Measurements from ENCODE around the gene SCRN1.
"Not testable (repeated sequence)": the region's sequence is repeated elsewhere in the genome, so short reads cannot be mapped to it uniquely, and the experiment has no call there.

The SCRN1 gene

DNA sequence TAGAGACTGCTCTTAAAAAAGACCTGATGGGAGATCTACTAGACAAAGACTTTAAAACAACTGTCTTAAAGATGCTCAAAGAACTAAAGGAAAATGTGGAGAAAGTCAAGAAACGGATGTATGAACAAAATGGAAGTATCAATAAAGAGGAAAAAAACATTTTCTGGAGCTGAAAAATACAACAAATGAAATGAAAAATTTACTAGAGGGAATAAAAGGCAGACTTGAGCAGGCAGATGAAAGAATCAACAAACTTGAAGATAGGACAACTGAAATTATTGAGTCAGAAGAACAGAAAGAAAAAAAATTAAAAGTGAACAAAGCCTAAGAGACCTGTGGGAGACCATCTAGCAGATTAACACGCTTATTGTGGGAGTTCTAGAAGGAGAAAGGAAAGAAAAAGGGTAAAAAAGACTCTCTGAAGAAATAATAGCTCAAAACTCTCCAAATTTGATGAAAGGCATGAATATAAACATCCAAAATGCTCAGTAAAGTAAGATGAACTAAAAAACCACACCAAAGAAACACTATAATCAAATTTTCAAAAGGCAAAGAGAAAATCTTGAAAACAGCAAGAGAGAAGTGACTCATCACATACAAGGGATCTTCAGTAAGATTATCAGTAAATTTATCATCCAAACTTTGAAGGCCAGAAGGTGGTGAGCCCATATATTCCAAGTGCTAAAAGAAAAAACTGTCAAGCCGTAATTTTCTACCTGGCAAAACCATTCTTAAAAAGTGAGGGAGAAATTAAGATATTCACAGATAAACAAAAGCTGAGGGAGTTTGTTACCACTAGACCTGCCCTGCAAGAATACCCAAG lies 83.2 kb downstream of the SCRN1 start:
- H3K27me3 ChIP-seq (ENCODE audit: insufficient read depth, low read length): no peaks in the 10 kb centered on the region
- H3K9ac ChIP-seq (ENCODE audit: low read depth, low read length): no peak overlapping the region
- no peak overlapping the region for H3K4me3 ChIP-seq (ENCODE audit: low read length)
- no peaks in the 10 kb centered on the region for H3K4me1 ChIP-seq (ENCODE audit: insufficient read depth, low read length)
- H3K36me3 ChIP-seq (ENCODE audit: insufficient read depth, low read length): peaks cover 36% of the 10 kb centered on the region
- peaks cover 22% of the 10 kb centered on the region for H3K9me3 ChIP-seq (ENCODE audit: insufficient read depth, low read depth, low read length)
- H3K27ac ChIP-seq (ENCODE audit: low read depth, low read length): no peak overlapping the region
- 90% methylated on average over 3 of the region's 3 CpGs for WGBS

DNA sequence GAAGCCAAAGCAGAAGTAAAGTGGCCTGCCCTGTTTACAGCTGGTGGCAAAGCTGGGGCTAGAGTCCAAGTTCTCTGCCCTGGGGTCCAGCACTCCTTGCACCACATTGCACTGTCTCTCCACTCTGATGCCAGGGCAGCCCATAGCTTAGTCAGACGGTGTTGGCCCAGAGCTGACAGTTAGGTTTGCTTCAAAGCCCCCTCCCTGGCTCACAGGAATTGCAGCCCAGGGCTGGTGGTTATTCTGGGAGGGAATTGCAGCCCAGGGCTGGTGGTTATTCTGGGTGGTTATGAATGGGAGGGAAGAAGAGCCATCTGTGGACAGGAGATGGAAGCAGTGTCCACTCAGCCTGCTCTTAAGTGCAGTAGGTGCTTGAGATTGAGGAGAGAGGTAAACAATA lies 88.9 kb downstream of the SCRN1 start:
- Histone ChIP-seq H3K9ac (ENCODE audit: low read depth, low read length) (no peak overlapping the region), H3K27me3 (ENCODE audit: insufficient read depth, low read length) (no peaks in the 10 kb centered on the region), H3K4me3 (ENCODE audit: low read length) (no peak overlapping the region), H3K9me3 (ENCODE audit: insufficient read depth, low read depth, low read length) (peaks cover 18% of the 10 kb centered on the region), H3K27ac (ENCODE audit: low read depth, low read length) (no peak overlapping the region), H3K36me3 (ENCODE audit: insufficient read depth, low read length) (peaks cover 28% of the 10 kb centered on the region), H3K4me1 (ENCODE audit: insufficient read depth, low read length) (no peaks in the 10 kb centered on the region)
- 77% methylated on average over 1 of the region's 1 CpG for WGBS

DNA sequence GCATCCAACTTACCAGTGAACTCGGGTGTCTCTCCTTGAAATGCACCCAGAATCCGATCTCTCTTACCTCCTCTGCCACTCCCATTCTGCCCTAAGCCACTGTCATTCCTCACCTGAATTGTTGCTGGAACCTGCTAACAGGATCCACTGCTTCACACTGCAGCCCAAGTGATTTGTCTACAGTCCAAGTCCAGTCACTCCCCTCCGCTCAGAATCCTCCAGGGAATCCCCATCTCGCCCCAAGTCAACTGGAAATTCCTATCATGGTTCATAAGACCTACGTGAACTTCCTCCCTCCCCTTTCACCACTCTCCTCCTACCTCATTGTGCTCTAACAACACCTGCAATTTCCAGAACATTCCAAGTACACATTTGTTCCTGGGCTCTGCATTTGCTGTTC lies 91.3 kb downstream of the SCRN1 start:
- Histone ChIP-seq H3K27ac (ENCODE audit: low read depth, low read length) (no peak overlapping the region), H3K4me1 (ENCODE audit: insufficient read depth, low read length) (no peaks in the 10 kb centered on the region), H3K4me3 (ENCODE audit: low read length) (no peak overlapping the region), H3K9me3 (ENCODE audit: insufficient read depth, low read depth, low read length) (peaks cover 8% of the 10 kb centered on the region), H3K27me3 (ENCODE audit: insufficient read depth, low read length) (no peaks in the 10 kb centered on the region), H3K36me3 (ENCODE audit: insufficient read depth, low read length) (0 out of 2 replicates have a peak, but pooled peaks cover 8% of the 10 kb centered on the region), H3K9ac (ENCODE audit: low read depth, low read length) (no peak overlapping the region)
- WGBS: 73% methylated on average over 5 of the region's 5 CpGs

- no peaks in the 10 kb centered on the region for H3K27me3 ChIP-seq (ENCODE audit: insufficient read depth, low read length)
- peaks cover 8% of the 10 kb centered on the region for H3K9me3 ChIP-seq (ENCODE audit: insufficient read depth, low read depth, low read length)
- H3K9ac ChIP-seq (ENCODE audit: low read depth, low read length): no peak overlapping the region
- WGBS: 100% methylated on average over 2 of the region's 2 CpGs
- H3K27ac ChIP-seq (ENCODE audit: low read depth, low read length): no peak overlapping the region
- H3K4me3 ChIP-seq (ENCODE audit: low read length): no peak overlapping the region
- H3K4me1 ChIP-seq (ENCODE audit: insufficient read depth, low read length): no peaks in the 10 kb centered on the region
- H3K36me3 ChIP-seq (ENCODE audit: insufficient read depth, low read length): 0 out of 2 replicates have a peak, but pooled peaks cover 8% of the 10 kb centered on the region
These were observed 92.8 kb downstream of the SCRN1 start for GRCh38 chr7:29896685-29897411.

DNA sequence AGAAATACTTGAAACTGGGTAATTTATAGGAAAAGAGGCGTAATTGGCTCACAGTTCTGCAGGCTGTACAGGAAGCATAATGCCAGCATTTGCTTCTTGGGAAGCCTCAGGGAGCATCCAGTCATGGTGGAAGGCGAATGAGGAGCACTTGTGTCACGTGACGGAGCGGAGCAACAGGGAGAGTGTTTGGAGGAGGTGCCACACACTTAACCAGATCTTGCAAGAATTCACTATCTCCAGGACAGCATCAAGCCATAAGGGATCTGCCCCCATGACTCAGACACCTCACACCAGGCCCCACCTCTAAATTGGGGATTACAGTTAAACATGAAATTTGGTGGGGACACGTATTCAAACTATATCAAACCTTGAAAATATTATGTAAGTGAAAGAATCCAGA lies 94.0 kb downstream of the SCRN1 start:
- H3K9me3 ChIP-seq (ENCODE audit: insufficient read depth, low read depth, low read length): peaks cover 8% of the 10 kb centered on the region
- 0 out of 2 replicates have a peak, but pooled peaks cover 8% of the 10 kb centered on the region for H3K36me3 ChIP-seq (ENCODE audit: insufficient read depth, low read length)
- no peak overlapping the region for H3K4me3 ChIP-seq (ENCODE audit: low read length)
- no peaks in the 10 kb centered on the region for H3K27me3 ChIP-seq (ENCODE audit: insufficient read depth, low read length)
- H3K27ac ChIP-seq (ENCODE audit: low read depth, low read length): no peak overlapping the region
- H3K4me1 ChIP-seq (ENCODE audit: insufficient read depth, low read length): no peaks in the 10 kb centered on the region
- no peak overlapping the region for H3K9ac ChIP-seq (ENCODE audit: low read depth, low read length)
- 91% methylated on average over 5 of the region's 6 CpGs for WGBS

- no peak overlapping the region for H3K9ac ChIP-seq (ENCODE audit: low read depth, low read length)
- no peaks in the 10 kb centered on the region for H3K4me1 ChIP-seq (ENCODE audit: insufficient read depth, low read length)
- WGBS: 97% methylated on average over 2 of the region's 2 CpGs
These were observed 95.3 kb downstream of the SCRN1 start for GRCh38 chr7:29894256-29894655.

GRCh38 chr7:29893351-29893965 lies 96.1 kb downstream of the SCRN1 start:
- WGBS: 89% methylated on average over 6 of the region's 6 CpGs
- Histone ChIP-seq H3K27me3 (ENCODE audit: insufficient read depth, low read length) (no peaks in the 10 kb centered on the region), H3K36me3 (ENCODE audit: insufficient read depth, low read length) (peaks cover 20% of the 10 kb centered on the region), H3K4me3 (ENCODE audit: low read length) (no peak overlapping the region), H3K9ac (ENCODE audit: low read depth, low read length) (no peak overlapping the region), H3K4me1 (ENCODE audit: insufficient read depth, low read length) (no peaks in the 10 kb centered on the region), H3K27ac (ENCODE audit: low read depth, low read length) (no peak overlapping the region), H3K9me3 (ENCODE audit: insufficient read depth, low read depth, low read length) (peaks cover 8% of the 10 kb centered on the region)

More at GRCh38 chr7:29894256-29894655, 95.3 kb downstream of the SCRN1 start:
- Histone ChIP-seq H3K9me3 (ENCODE audit: insufficient read depth, low read depth, low read length) (peaks cover 8% of the 10 kb centered on the region), H3K27me3 (ENCODE audit: insufficient read depth, low read length) (no peaks in the 10 kb centered on the region), H3K36me3 (ENCODE audit: insufficient read depth, low read length) (peaks cover 16% of the 10 kb centered on the region), H3K4me3 (ENCODE audit: low read length) (no peak overlapping the region), H3K27ac (ENCODE audit: low read depth, low read length) (no peak overlapping the region)

- Histone ChIP-seq H3K9me3 (ENCODE audit: insufficient read depth, low read depth, low read length) (peaks cover 8% of the 10 kb centered on the region), H3K4me3 (ENCODE audit: low read length) (no peak overlapping the region), H3K4me1 (ENCODE audit: insufficient read depth, low read length) (no peaks in the 10 kb centered on the region), H3K36me3 (ENCODE audit: insufficient read depth, low read length) (peaks cover 19% of the 10 kb centered on the region), H3K27ac (ENCODE audit: low read depth, low read length) (no peak overlapping the region), H3K9ac (ENCODE audit: low read depth, low read length) (no peak overlapping the region), H3K27me3 (ENCODE audit: insufficient read depth, low read length) (no peaks in the 10 kb centered on the region)
- 91% methylated on average over 5 of the region's 5 CpGs for WGBS
These were observed 97.4 kb downstream of the SCRN1 start for GRCh38 chr7:29892231-29892630.

GRCh38 chr7:29891766-29892165 lies 97.8 kb downstream of the SCRN1 start:
- H3K9me3 ChIP-seq (ENCODE audit: insufficient read depth, low read depth, low read length): peaks cover 3% of the 10 kb centered on the region; the same call in 1 of the 2 replicates
- H3K9ac ChIP-seq (ENCODE audit: low read depth, low read length): no peak overlapping the region
- H3K4me1 ChIP-seq (ENCODE audit: insufficient read depth, low read length): no peaks in the 10 kb centered on the region
- H3K36me3 ChIP-seq (ENCODE audit: insufficient read depth, low read length): peaks cover 14% of the 10 kb centered on the region
- no peaks in the 10 kb centered on the region for H3K27me3 ChIP-seq (ENCODE audit: insufficient read depth, low read length)
- 93% methylated on average over 4 of the region's 4 CpGs for WGBS
- no peak overlapping the region for H3K4me3 ChIP-seq (ENCODE audit: low read length)
- H3K27ac ChIP-seq (ENCODE audit: low read depth, low read length): no peak overlapping the region

- not testable (repeated sequence) for H3K4me1 ChIP-seq (ENCODE audit: insufficient read depth, low read length); H3K27ac ChIP-seq (ENCODE audit: low read depth, low read length); H3K27me3 ChIP-seq (ENCODE audit: insufficient read depth, low read length); H3K9ac ChIP-seq (ENCODE audit: low read depth, low read length); H3K4me3 ChIP-seq (ENCODE audit: low read length); H3K9me3 ChIP-seq (ENCODE audit: insufficient read depth, low read depth, low read length)
- WGBS: 85% methylated on average over 11 of the region's 14 CpGs
- peaks cover 11% of the 10 kb centered on the region for H3K36me3 ChIP-seq (ENCODE audit: insufficient read depth, low read length)
These were observed 98.8 kb downstream of the SCRN1 start for GRCh38 chr7:29890786-29891185.

DNA sequence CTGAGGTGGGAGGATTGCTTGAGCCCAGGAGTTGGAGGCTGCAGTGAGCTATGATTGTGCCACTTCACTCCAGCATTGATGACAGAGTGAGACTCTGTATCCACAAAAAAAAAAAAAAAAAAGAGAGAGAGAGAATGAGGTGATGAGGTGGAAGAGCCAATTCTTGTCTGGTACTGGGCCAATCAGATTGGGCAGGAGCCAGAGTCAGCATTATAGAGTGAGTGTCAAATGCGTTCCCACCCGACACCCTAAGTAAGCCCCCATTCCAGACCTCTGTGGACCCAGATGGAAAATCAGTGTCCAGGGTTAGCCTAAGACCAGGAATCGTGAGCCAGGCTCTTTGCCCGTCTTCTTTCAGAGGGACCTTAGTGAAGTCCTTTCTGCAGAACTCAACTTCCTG lies 99.3 kb downstream of the SCRN1 start:
- Histone ChIP-seq H3K9me3 (ENCODE audit: insufficient read depth, low read depth, low read length) (no peaks in the 10 kb centered on the region), H3K4me1 (ENCODE audit: insufficient read depth, low read length) (no peaks in the 10 kb centered on the region), H3K36me3 (ENCODE audit: insufficient read depth, low read length) (peaks cover 11% of the 10 kb centered on the region), H3K9ac (ENCODE audit: low read depth, low read length) (no peak overlapping the region), H3K27ac (ENCODE audit: low read depth, low read length) (no peak overlapping the region), H3K4me3 (ENCODE audit: low read length) (no peak overlapping the region), H3K27me3 (ENCODE audit: insufficient read depth, low read length) (no peaks in the 10 kb centered on the region)
- 97% methylated on average over 4 of the region's 4 CpGs for WGBS
